ENCODE results near the gene MSI2.

DNA sequence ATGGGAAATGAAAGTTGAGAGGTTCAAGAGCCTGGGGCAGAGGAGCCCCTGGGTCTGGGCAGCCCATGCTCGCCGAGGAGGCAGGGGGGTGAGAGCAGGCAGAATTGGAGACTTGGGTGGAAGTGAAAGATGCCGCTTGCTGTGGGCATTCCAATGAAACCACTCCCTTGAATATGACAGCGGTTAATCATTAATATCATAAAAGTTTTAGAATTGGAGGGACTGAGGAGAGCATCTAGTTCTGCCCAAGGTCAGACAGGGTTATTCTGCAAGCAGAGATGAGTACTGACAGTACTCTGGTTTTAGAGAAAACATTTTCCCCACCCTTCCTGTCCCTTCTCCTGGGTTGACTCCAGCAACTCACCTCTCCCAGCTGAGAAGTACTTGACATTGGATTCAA lies 180.2 kb downstream of the MSI2 start:
- TF ChIP-seq, protein P1, sequence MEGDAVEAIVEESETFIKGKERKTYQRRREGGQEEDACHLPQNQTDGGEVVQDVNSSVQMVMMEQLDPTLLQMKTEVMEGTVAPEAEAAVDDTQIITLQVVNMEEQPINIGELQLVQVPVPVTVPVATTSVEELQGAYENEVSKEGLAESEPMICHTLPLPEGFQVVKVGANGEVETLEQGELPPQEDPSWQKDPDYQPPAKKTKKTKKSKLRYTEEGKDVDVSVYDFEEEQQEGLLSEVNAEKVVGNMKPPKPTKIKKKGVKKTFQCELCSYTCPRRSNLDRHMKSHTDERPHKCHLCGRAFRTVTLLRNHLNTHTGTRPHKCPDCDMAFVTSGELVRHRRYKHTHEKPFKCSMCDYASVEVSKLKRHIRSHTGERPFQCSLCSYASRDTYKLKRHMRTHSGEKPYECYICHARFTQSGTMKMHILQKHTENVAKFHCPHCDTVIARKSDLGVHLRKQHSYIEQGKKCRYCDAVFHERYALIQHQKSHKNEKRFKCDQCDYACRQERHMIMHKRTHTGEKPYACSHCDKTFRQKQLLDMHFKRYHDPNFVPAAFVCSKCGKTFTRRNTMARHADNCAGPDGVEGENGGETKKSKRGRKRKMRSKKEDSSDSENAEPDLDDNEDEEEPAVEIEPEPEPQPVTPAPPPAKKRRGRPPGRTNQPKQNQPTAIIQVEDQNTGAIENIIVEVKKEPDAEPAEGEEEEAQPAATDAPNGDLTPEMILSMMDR (IDR thresholded peaks at IDR 0.05; ENCODE audit: extremely low read depth in 1 of 2, insufficient read depth in 1 of 2, low read depth in 1 of 2, low read length in 2 of 2) = no peak
- TF ChIP-seq EZH2 (IDR thresholded peaks at IDR 0.05; ENCODE audit: borderline replicate concordance, low read depth, low read length, severe bottlenecking) (no peak), POLR2A (IDR thresholded peaks at IDR 0.05; ENCODE audit: low read depth, low read length) (no peak), POLR2AphosphoS5 (IDR thresholded peaks at IDR 0.05; ENCODE audit: insufficient read depth, low read depth, low read length) (no peak), JUN (IDR thresholded peaks at IDR 0.05; ENCODE audit: borderline replicate concordance, insufficient read depth, insufficient read length, low read depth) (no peak), GATA2 (IDR thresholded peaks at IDR 0.05; ENCODE audit: insufficient read depth, insufficient read length, low read depth, low read length) (no peak), FOS (IDR thresholded peaks at IDR 0.05; ENCODE audit: borderline replicate concordance, insufficient read depth, low read length) (no peak)
- TF ChIP-seq, protein P2, sequence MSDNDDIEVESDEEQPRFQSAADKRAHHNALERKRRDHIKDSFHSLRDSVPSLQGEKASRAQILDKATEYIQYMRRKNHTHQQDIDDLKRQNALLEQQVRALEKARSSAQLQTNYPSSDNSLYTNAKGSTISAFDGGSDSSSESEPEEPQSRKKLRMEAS (IDR thresholded peaks at IDR 0.05; ENCODE audit: insufficient read depth, insufficient read length) = no peak

Measured in endothelial cell of umbilical vein (primary cell).